Measurements from ENCODE around the gene CD7. TPM values are rescaled to one million over a fixed set of nuclear protein-coding genes. Genes with fewer than 3 reads are reported as not detected.

The CD7 gene
- polyA plus RNA-seq, 3 donors: 0.38 to 3.6 (median 0.42) TPM

DNA sequence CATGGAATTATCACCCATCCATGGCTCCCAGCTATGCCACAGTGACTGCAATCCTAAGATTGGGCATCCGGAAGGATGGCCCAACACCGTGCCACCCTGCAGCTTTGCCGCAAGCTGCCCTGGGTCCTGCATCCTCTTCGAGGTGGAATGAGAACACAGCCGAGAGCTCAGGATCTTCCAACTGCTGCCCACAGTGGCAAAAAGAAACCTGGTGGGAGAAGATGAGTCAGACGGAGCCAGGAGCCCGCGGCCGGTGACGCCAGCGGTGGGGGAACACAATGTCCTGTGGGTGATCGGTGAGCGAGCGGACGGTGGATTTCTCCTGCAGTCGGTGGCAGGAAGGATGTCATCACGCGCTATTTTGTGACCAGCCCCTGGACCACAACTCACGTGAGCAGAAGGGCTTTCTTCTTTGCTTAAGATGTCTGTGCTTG is 20.1 kb downstream of the CD7 start:
- Mint-ChIP-seq H3K36me3 (no peaks in the 10 kb centered on the region), H3K9me3 (no peaks in the 10 kb centered on the region), H3K4me3 (peak overlapping the region; percentile 74 to 89), H3K27ac (peak overlapping the region; percentile 99 to 100 (median 100)), H3K4me1 (peaks cover 62% of the 10 kb centered on the region), H3K27me3 (ENCODE audit: low read depth in 3 of 3) (peaks cover 17 to 21% (median 19%) of the 10 kb centered on the region in 3 donors)
- Histone ChIP-seq H3K27me3 (ENCODE audit: control insufficient read depth in 2 of 2, insufficient read depth in 2 of 2, low read length in 2 of 2) (peaks cover 0 to 14% of the 10 kb centered on the region in 2 donors), H3K4me3 (replicated peaks in 1 of 3; ENCODE audit: low read depth in 2 of 3, low read length in 3 of 3) (peak overlapping the region; percentile 23 to 65 (median 54)), H3K79me2 (ENCODE audit: insufficient read depth, low read length) (peaks cover 3% of the 10 kb centered on the region), H4K20me1 (ENCODE audit: insufficient read depth, low read length) (no peaks in the 10 kb centered on the region), H3K9me3 (replicated peaks in 1 of 2; ENCODE audit: control insufficient read depth in 1 of 2, insufficient read depth in 1 of 2, low read length in 2 of 2) (no peaks in the 10 kb centered on the region), H3K4me1 (ENCODE audit: control insufficient read depth in 1 of 2, insufficient read depth in 2 of 2, low read length in 2 of 2) (peaks cover 38 to 41% of the 10 kb centered on the region in 2 donors), H3K36me3 (replicated peaks in 1 of 2; ENCODE audit: control insufficient read depth in 1 of 2, insufficient read depth in 2 of 2, low read length in 2 of 2) (no peaks in the 10 kb centered on the region), H2AFZ (ENCODE audit: insufficient read depth, low read depth, low read length, poor library complexity, severe bottlenecking) (no peak overlapping the region), H3K27ac (ENCODE audit: low read depth in 1 of 2, low read length in 2 of 2) (peak overlapping the region; percentile 94 to 99), H3K9ac (ENCODE audit: insufficient read depth, low read length, poor library complexity, severe bottlenecking) (peak overlapping the region; percentile 83), H3K4me2 (replicated peaks; ENCODE audit: extremely low read depth, low read length, poor library complexity, severe bottlenecking) (peak overlapping the region; percentile 69)
- intact Hi-C loops (cut with micrococcal nuclease): loop anchor here in 1 of 2 donors (5.0 to 10.0 kb wide), 3 partner anchors 35 to 158 kb away; partner anchors contain the start of genes CYBC1, NARF and SECTM1
- TF ChIP-seq, protein P1, sequence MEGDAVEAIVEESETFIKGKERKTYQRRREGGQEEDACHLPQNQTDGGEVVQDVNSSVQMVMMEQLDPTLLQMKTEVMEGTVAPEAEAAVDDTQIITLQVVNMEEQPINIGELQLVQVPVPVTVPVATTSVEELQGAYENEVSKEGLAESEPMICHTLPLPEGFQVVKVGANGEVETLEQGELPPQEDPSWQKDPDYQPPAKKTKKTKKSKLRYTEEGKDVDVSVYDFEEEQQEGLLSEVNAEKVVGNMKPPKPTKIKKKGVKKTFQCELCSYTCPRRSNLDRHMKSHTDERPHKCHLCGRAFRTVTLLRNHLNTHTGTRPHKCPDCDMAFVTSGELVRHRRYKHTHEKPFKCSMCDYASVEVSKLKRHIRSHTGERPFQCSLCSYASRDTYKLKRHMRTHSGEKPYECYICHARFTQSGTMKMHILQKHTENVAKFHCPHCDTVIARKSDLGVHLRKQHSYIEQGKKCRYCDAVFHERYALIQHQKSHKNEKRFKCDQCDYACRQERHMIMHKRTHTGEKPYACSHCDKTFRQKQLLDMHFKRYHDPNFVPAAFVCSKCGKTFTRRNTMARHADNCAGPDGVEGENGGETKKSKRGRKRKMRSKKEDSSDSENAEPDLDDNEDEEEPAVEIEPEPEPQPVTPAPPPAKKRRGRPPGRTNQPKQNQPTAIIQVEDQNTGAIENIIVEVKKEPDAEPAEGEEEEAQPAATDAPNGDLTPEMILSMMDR (IDR thresholded peaks at IDR 0.05): no peak
- DNase-seq: peak; percentile 94 to 97 (median 95)
- 8% methylated on average over 13 of the region's 19 CpGs for WGBS (ENCODE audit: insufficient coverage)

- 75% methylated on average over 2 of the region's 7 CpGs for WGBS (ENCODE audit: insufficient coverage)
- H2AFZ ChIP-seq (ENCODE audit: insufficient read depth, low read depth, low read length, poor library complexity, severe bottlenecking): no peak overlapping the region
Measured at GRCh38 chr17:82296511-82297279, 20.7 kb downstream of the CD7 start.

More at GRCh38 chr17:82296511-82297279, 20.7 kb downstream of the CD7 start:
- no peaks in the 10 kb centered on the region for H3K36me3 ChIP-seq (replicated peaks in 1 of 2; ENCODE audit: control insufficient read depth in 1 of 2, insufficient read depth in 2 of 2, low read length in 2 of 2)
- peaks cover 8% of the 10 kb centered on the region for H3K79me2 ChIP-seq (ENCODE audit: insufficient read depth, low read length)
- H3K4me1 ChIP-seq (ENCODE audit: control insufficient read depth in 1 of 2, insufficient read depth in 2 of 2, low read length in 2 of 2): peaks cover 44 to 46% of the 10 kb centered on the region in 2 donors
- no peaks in the 10 kb centered on the region for H3K9me3 Mint-ChIP-seq
- peak overlapping the region; percentile 83 for H3K9ac ChIP-seq (ENCODE audit: insufficient read depth, low read length, poor library complexity, severe bottlenecking)
- intact Hi-C loops (cut with micrococcal nuclease): loop anchor here in 1 of 2 donors (5.0 to 10.0 kb wide), 3 partner anchors 36 to 158 kb away; partner anchors contain the start of genes CYBC1, NARF and SECTM1
- H3K27ac Mint-ChIP-seq: peak overlapping the region; percentile 99 to 100 (median 100)
- TF ChIP-seq, protein P1 (IDR thresholded peaks at IDR 0.05): no peak
- peaks cover 64% of the 10 kb centered on the region for H3K4me1 Mint-ChIP-seq
- H3K4me3 ChIP-seq (replicated peaks in 1 of 3; ENCODE audit: low read depth in 2 of 3, low read length in 3 of 3): peak overlapping the region; percentile 23 to 65 (median 54)
- peak overlapping the region; percentile 94 to 99 for H3K27ac ChIP-seq (ENCODE audit: low read depth in 1 of 2, low read length in 2 of 2)
- H4K20me1 ChIP-seq (ENCODE audit: insufficient read depth, low read length): no peaks in the 10 kb centered on the region
- H3K4me2 ChIP-seq (replicated peaks; ENCODE audit: extremely low read depth, low read length, poor library complexity, severe bottlenecking): peak overlapping the region; percentile 69
- H3K36me3 Mint-ChIP-seq: no peaks in the 10 kb centered on the region
- H3K9me3 ChIP-seq (replicated peaks in 1 of 2; ENCODE audit: control insufficient read depth in 1 of 2, insufficient read depth in 1 of 2, low read length in 2 of 2): no peaks in the 10 kb centered on the region
- no peak for DNase-seq
- peaks cover 0 to 8% of the 10 kb centered on the region in 2 donors for H3K27me3 ChIP-seq (ENCODE audit: control insufficient read depth in 2 of 2, insufficient read depth in 2 of 2, low read length in 2 of 2)
- H3K4me3 Mint-ChIP-seq: peak overlapping the region; percentile 74 to 89
- peaks cover 11 to 15% (median 13%) of the 10 kb centered on the region in 3 donors for H3K27me3 Mint-ChIP-seq (ENCODE audit: low read depth in 3 of 3)

Data from CD14-positive monocyte (primary cell).